ENCODE results near the gene SP2.

- TF ChIP-seq, protein P1, sequence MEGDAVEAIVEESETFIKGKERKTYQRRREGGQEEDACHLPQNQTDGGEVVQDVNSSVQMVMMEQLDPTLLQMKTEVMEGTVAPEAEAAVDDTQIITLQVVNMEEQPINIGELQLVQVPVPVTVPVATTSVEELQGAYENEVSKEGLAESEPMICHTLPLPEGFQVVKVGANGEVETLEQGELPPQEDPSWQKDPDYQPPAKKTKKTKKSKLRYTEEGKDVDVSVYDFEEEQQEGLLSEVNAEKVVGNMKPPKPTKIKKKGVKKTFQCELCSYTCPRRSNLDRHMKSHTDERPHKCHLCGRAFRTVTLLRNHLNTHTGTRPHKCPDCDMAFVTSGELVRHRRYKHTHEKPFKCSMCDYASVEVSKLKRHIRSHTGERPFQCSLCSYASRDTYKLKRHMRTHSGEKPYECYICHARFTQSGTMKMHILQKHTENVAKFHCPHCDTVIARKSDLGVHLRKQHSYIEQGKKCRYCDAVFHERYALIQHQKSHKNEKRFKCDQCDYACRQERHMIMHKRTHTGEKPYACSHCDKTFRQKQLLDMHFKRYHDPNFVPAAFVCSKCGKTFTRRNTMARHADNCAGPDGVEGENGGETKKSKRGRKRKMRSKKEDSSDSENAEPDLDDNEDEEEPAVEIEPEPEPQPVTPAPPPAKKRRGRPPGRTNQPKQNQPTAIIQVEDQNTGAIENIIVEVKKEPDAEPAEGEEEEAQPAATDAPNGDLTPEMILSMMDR (IDR thresholded peaks at IDR 0.05; ENCODE audit: low read length) = no peak
- no peak for TF ChIP-seq EZH2phosphoT487 (IDR thresholded peaks at IDR 0.05; ENCODE audit: low read length)
Measured at GRCh38 chr17:47871048-47871447, 25.0 kb upstream of the SP2 start.
